SU-DHL-6 (cell line): ENCODE data around the gene BCL2L11.

Experiments used
- H2AFZ ChIP-seq: fragments of 200-600 bp; sonication (generic); 2 replicates; pipeline ENCODE4 v1.6.1; 2014; ENCODE audit warnings: low read depth, mild to moderate bottlenecking, moderate library complexity, mixed read lengths, antibody characterized with exemption, low read length; ENCODE audit not compliant: severe bottlenecking
- H3F3A ChIP-seq: fragments of 200-600 bp; shearing (Covaris generic); 2 replicates; pipeline ENCODE4 v1.6.0; 2016; ENCODE audit warnings: antibody characterized with exemption, mild to moderate bottlenecking; ENCODE audit not compliant: insufficient read depth
- H3K27ac ChIP-seq: fragments of 200-600 bp; sonication (generic); 2 replicates; pipeline ENCODE4 v1.5.1; 2016; ENCODE audit warnings: low read depth, mild to moderate bottlenecking, low read length, moderate library complexity, mixed read lengths
- H3K27me3 ChIP-seq: fragments of 200-600 bp; sonication (generic), shearing (Covaris generic); 2 replicates; pipeline ENCODE4 v1.6.0; 2014; ENCODE audit warnings: mild to moderate bottlenecking, low read length
- H3K36me3 ChIP-seq: fragments of 200-600 bp; sonication (generic); 2 replicates; pipeline ENCODE4 v1.6.1; 2014; ENCODE audit warnings: mild to moderate bottlenecking, low read length, mixed read lengths
- H3K4me2 ChIP-seq: fragments of 300-600, 200-600 bp; shearing (Covaris generic), sonication (generic); 2 replicates; pipeline ENCODE4 v1.6.0; 2014; ENCODE audit warnings: low read length, low read depth, mild to moderate bottlenecking; ENCODE audit not compliant: poor library complexity, severe bottlenecking
- H3K4me3 ChIP-seq: fragments of 200-600 bp; sonication (generic); 2 replicates; pipeline ENCODE4 v1.5.1; 2014; ENCODE audit warnings: antibody characterized with exemption, low read length, mild to moderate bottlenecking, mixed read lengths; ENCODE audit not compliant: insufficient read depth, poor library complexity, severe bottlenecking
- H3K79me2 ChIP-seq: fragments of 200-600 bp; sonication (generic); 2 replicates; pipeline ENCODE4 v1.6.1; 2014; ENCODE audit warnings: mild to moderate bottlenecking, low read length, moderate library complexity; ENCODE audit not compliant: insufficient read depth
- H3K9ac ChIP-seq: fragments of 200-600 bp; sonication (generic); 2 replicates; pipeline ENCODE4 v1.7.0; 2014; ENCODE audit warnings: mild to moderate bottlenecking, low read length
- H3K9me2 ChIP-seq: fragments of 200-600 bp; sonication (generic); replicated peaks from 2 replicates; pipeline ENCODE4 v1.6.1; 2014; ENCODE audit warnings: low read length; ENCODE audit not compliant: insufficient read depth
- H3K9me3 ChIP-seq: fragments of 200-600 bp; sonication (generic); 2 replicates; pipeline ENCODE4 v1.6.1; 2014; ENCODE audit warnings: low read length, mixed read lengths; ENCODE audit not compliant: insufficient read depth
- H4K20me1 ChIP-seq: fragments of 200-600 bp; sonication (generic); 2 replicates; pipeline ENCODE4 v1.6.1; 2014; ENCODE audit warnings: low read depth, mild to moderate bottlenecking, antibody characterized with exemption, low read length, moderate library complexity, mixed read lengths
- CTCF ChIP-seq: fragments of 200-600 bp; sonication (generic); IDR thresholded peaks from one replicate; pipeline ENCODE4 v1.5.1; 2017; ENCODE audit warnings: antibody characterized with exemption, mild to moderate bottlenecking, low read length, moderate library complexity; ENCODE audit not compliant: insufficient read depth, poor library complexity, severe bottlenecking
- EZH2phosphoT487 ChIP-seq: fragments of 200-600 bp; sonication (generic), shearing (Covaris generic); conservative IDR thresholded peaks from 2 replicates; pipeline ENCODE4 v1.6.1; 2018; ENCODE audit warnings: mild to moderate bottlenecking, antibody characterized with exemption, low read length, moderate library complexity, mixed read lengths

BCL2L11 gene

GRCh38 chr2:111202266-111203040 is 81.7 kb downstream of the BCL2L11 start:
- Histone ChIP-seq H3K27ac (no peak overlapping the region), H3K9ac (no peak overlapping the region), H2AFZ (no peak overlapping the region), H3K4me2 (no peak overlapping the region), H3K36me3 (no peaks in the 10 kb centered on the region), H3F3A (no peaks in the 10 kb centered on the region), H3K27me3 (no peaks in the 10 kb centered on the region), H4K20me1 (no peaks in the 10 kb centered on the region), H3K79me2 (no peaks in the 10 kb centered on the region), H3K4me3 (no peak overlapping the region), H3K9me3 (no peaks in the 10 kb centered on the region), H3K9me2 (no peaks in the 10 kb centered on the region)
- TF ChIP-seq EZH2phosphoT487: no peak
- TF ChIP-seq CTCF: no peak

GRCh38 chr2:111204706-111205105 is 84.0 kb downstream of the BCL2L11 start:
- H4K20me1 ChIP-seq: no peaks in the 10 kb centered on the region
- no peaks in the 10 kb centered on the region for H3K9me2 ChIP-seq
- no peak overlapping the region for H2AFZ ChIP-seq
- H3K9me3 ChIP-seq: no peaks in the 10 kb centered on the region
- H3K36me3 ChIP-seq: no peaks in the 10 kb centered on the region
- H3K9ac ChIP-seq: no peak overlapping the region
- H3K27ac ChIP-seq: no peak overlapping the region
- H3K79me2 ChIP-seq: no peaks in the 10 kb centered on the region
- H3F3A ChIP-seq: peaks cover 14% of the 10 kb centered on the region
- no peak for TF ChIP-seq EZH2phosphoT487
- no peak for TF ChIP-seq CTCF
- H3K27me3 ChIP-seq: no peaks in the 10 kb centered on the region
- H3K4me3 ChIP-seq: no peak overlapping the region
- no peak overlapping the region for H3K4me2 ChIP-seq

- no peaks in the 10 kb centered on the region for H3K27me3 ChIP-seq
- H3K4me2 ChIP-seq: no peak overlapping the region
- no peak overlapping the region for H3K27ac ChIP-seq
- no peak for TF ChIP-seq CTCF
- no peak for TF ChIP-seq EZH2phosphoT487
- no peak overlapping the region for H3K9ac ChIP-seq
- no peaks in the 10 kb centered on the region for H3K36me3 ChIP-seq
- H3K9me3 ChIP-seq: no peaks in the 10 kb centered on the region
- H3K79me2 ChIP-seq: no peaks in the 10 kb centered on the region
- H3F3A ChIP-seq: peaks cover 24% of the 10 kb centered on the region
- H3K4me3 ChIP-seq: no peak overlapping the region
- no peaks in the 10 kb centered on the region for H4K20me1 ChIP-seq
- H3K9me2 ChIP-seq: no peaks in the 10 kb centered on the region
- no peak overlapping the region for H2AFZ ChIP-seq
Observed at GRCh38 chr2:111205774-111206173, 85.1 kb downstream of the BCL2L11 start.
